ENCODE results near the gene IRAK1BP1. TPM values are rescaled to one million over a fixed set of nuclear protein-coding genes. Genes with fewer than 3 reads are reported as not detected.
"Not testable (repeated sequence)": the region's sequence is repeated elsewhere in the genome, so short reads cannot be mapped to it uniquely, and the experiment has no call there.

The IRAK1BP1 gene
- total RNA-seq, 1 experiment from 2014 or later = 1.8 TPM

GRCh38 chr6:78850621-78851020, 16.7 kb upstream of the IRAK1BP1 start:
- intact Hi-C loops (cut with micrococcal nuclease; ENCODE audit: unreplicated experiment) = no loop called here
- no TSS peak for BruUV-seq (replicated peaks)

GRCh38 chr6:78851156-78851555, 16.2 kb upstream of the IRAK1BP1 start:
- Mint-ChIP-seq H3K4me1 (ENCODE audit: low read depth, unreplicated experiment) (peaks cover 9% of the 10 kb centered on the region), H3K27ac (ENCODE audit: unreplicated experiment) (no peak overlapping the region), H3K27me3 (ENCODE audit: insufficient read depth, unreplicated experiment) (no peaks in the 10 kb centered on the region), H3K4me3 (ENCODE audit: unreplicated experiment) (no peak overlapping the region), H3K9me3 (ENCODE audit: unreplicated experiment) (no peaks in the 10 kb centered on the region), H3K36me3 (ENCODE audit: insufficient read depth, unreplicated experiment) (no peaks in the 10 kb centered on the region)
- Histone ChIP-seq H3K9me3 (no peaks in the 10 kb centered on the region), H3K4me1 (no peaks in the 10 kb centered on the region), H3K4me3 (ENCODE audit: low read depth, low read length) (no peak overlapping the region), H3K36me3 (ENCODE audit: control insufficient read depth, insufficient read depth, low read length) (no peaks in the 10 kb centered on the region), H3K27me3 (replicated peaks; ENCODE audit: control insufficient read depth, insufficient read depth, low read length) (no peaks in the 10 kb centered on the region)
- intact Hi-C loops (cut with micrococcal nuclease; ENCODE audit: unreplicated experiment) = no loop called here
- no peak for DNase-seq
- TF ChIP-seq CTCF (IDR thresholded peaks at IDR 0.05; ENCODE audit: insufficient read depth in 1 of 2, low read depth in 1 of 2, low read length in 1 of 2, severe bottlenecking in 1 of 2, unreplicated experiment in 1 of 2) = no peak
- POLR2A ChIA-PET = no interaction called here
- no TSS peak for BruUV-seq (replicated peaks)
- CTCF ChIA-PET = no interaction called here

More at GRCh38 chr6:78850621-78851020, 16.7 kb upstream of the IRAK1BP1 start:
- ChIA-PET POLR2A (no interaction called here), CTCF (no interaction called here)
- H3K9me3 ChIP-seq = no peaks in the 10 kb centered on the region
- no peak for DNase-seq
- no peaks in the 10 kb centered on the region for H3K36me3 Mint-ChIP-seq (ENCODE audit: insufficient read depth, unreplicated experiment)
- no peaks in the 10 kb centered on the region for H3K9me3 Mint-ChIP-seq (ENCODE audit: unreplicated experiment)
- no peak overlapping the region for H3K27ac Mint-ChIP-seq (ENCODE audit: unreplicated experiment)
- H3K4me1 ChIP-seq = no peaks in the 10 kb centered on the region
- no peaks in the 10 kb centered on the region for H3K27me3 Mint-ChIP-seq (ENCODE audit: insufficient read depth, unreplicated experiment)
- peaks cover 9% of the 10 kb centered on the region for H3K4me1 Mint-ChIP-seq (ENCODE audit: low read depth, unreplicated experiment)
- H3K36me3 ChIP-seq (ENCODE audit: control insufficient read depth, insufficient read depth, low read length) = no peaks in the 10 kb centered on the region
- H3K4me3 ChIP-seq (ENCODE audit: low read depth, low read length) = no peak overlapping the region
- TF ChIP-seq CTCF (IDR thresholded peaks at IDR 0.05; ENCODE audit: insufficient read depth in 1 of 2, low read depth in 1 of 2, low read length in 1 of 2, severe bottlenecking in 1 of 2, unreplicated experiment in 1 of 2) = no peak
- H3K4me3 Mint-ChIP-seq (ENCODE audit: unreplicated experiment) = no peak overlapping the region
- no peaks in the 10 kb centered on the region for H3K27me3 ChIP-seq (replicated peaks; ENCODE audit: control insufficient read depth, insufficient read depth, low read length)

GRCh38 chr6:78854546-78854945, 12.8 kb upstream of the IRAK1BP1 start:
- TF ChIP-seq CTCF (IDR thresholded peaks at IDR 0.05; ENCODE audit: insufficient read depth in 1 of 2, low read depth in 1 of 2, low read length in 1 of 2, severe bottlenecking in 1 of 2, unreplicated experiment in 1 of 2) = no peak
- Histone ChIP-seq H3K4me3 (ENCODE audit: low read depth, low read length) (no peak overlapping the region), H3K36me3 (ENCODE audit: control insufficient read depth, insufficient read depth, low read length) (no peaks in the 10 kb centered on the region), H3K27me3 (replicated peaks; ENCODE audit: control insufficient read depth, insufficient read depth, low read length) (no peaks in the 10 kb centered on the region), H3K9me3 (peaks cover 3% of the 10 kb centered on the region; the same call in 1 of the 2 replicates), H3K4me1 (no peaks in the 10 kb centered on the region)
- H3K9me3 Mint-ChIP-seq (ENCODE audit: unreplicated experiment) = peaks cover 9% of the 10 kb centered on the region
- peaks cover 9% of the 10 kb centered on the region for H3K4me1 Mint-ChIP-seq (ENCODE audit: low read depth, unreplicated experiment)
- H3K4me3 Mint-ChIP-seq (ENCODE audit: unreplicated experiment) = no peak overlapping the region
- POLR2A ChIA-PET = no interaction called here
- CTCF ChIA-PET = no interaction called here
- DNase-seq = no peak
- H3K27me3 Mint-ChIP-seq (ENCODE audit: insufficient read depth, unreplicated experiment) = no peaks in the 10 kb centered on the region
- no TSS peak for BruUV-seq (replicated peaks)
- intact Hi-C loops (cut with micrococcal nuclease; ENCODE audit: unreplicated experiment) = no loop called here
- no peak overlapping the region for H3K27ac Mint-ChIP-seq (ENCODE audit: unreplicated experiment)
- no peaks in the 10 kb centered on the region for H3K36me3 Mint-ChIP-seq (ENCODE audit: insufficient read depth, unreplicated experiment)

- H3K27ac Mint-ChIP-seq (ENCODE audit: unreplicated experiment) = peak overlapping the region; percentile 42
- H3K9me3 Mint-ChIP-seq (ENCODE audit: unreplicated experiment); intact Hi-C loops (cut with micrococcal nuclease; ENCODE audit: unreplicated experiment); H3K4me3 Mint-ChIP-seq (ENCODE audit: unreplicated experiment); CTCF ChIA-PET; H3K36me3 ChIP-seq (ENCODE audit: control insufficient read depth, insufficient read depth, low read length); H3K4me1 Mint-ChIP-seq (ENCODE audit: low read depth, unreplicated experiment); H3K4me3 ChIP-seq (ENCODE audit: low read depth, low read length); H3K4me1 ChIP-seq; BruUV-seq (replicated peaks); POLR2A ChIA-PET; H3K36me3 Mint-ChIP-seq (ENCODE audit: insufficient read depth, unreplicated experiment); H3K27me3 Mint-ChIP-seq (ENCODE audit: insufficient read depth, unreplicated experiment); H3K27me3 ChIP-seq (replicated peaks; ENCODE audit: control insufficient read depth, insufficient read depth, low read length); DNase-seq; H3K9me3 ChIP-seq: not testable (repeated sequence)
Measured at GRCh38 chr6:78858339-78858938, 8.9 kb upstream of the IRAK1BP1 start.

Measured in Caco-2 (cell line).